Effector memory CD8-positive, alpha-beta T cell (primary cell): ENCODE results near the gene TTK.
"Not testable (repeated sequence)": the region's sequence is repeated elsewhere in the genome, so short reads cannot be mapped to it uniquely, and the experiment has no call there.

Experiments used
- ATAC-seq: fragments of 150-1000 bp; cut with Tn5 transposase; replicated peaks from 2 replicates; pipeline ENCODE4 v1.10.0; 2021; ENCODE audit warnings: mild to moderate bottlenecking, moderate library complexity
- DNase-seq, 3 experiments: peaks; one replicate each; pipeline ENCODE4 v3.0.0; 2021
- H3K27ac Mint-ChIP-seq, 2 donors: one replicate each; pipeline ENCODE4 v1.8.0; 2022; ENCODE audit warnings: mild to moderate bottlenecking in 2 of 2, mixed read lengths in 2 of 2, moderate library complexity in 2 of 2
- H3K27me3 Mint-ChIP-seq, 2 donors: one replicate each; pipeline ENCODE4 v1.8.0; 2022; ENCODE audit warnings: mixed read lengths in 2 of 2
- H3K36me3 Mint-ChIP-seq: one replicate; pipeline ENCODE4 v1.8.0; 2022; ENCODE audit warnings: mild to moderate bottlenecking, moderate library complexity, mixed read lengths; ENCODE audit not compliant: insufficient read depth
- H3K4me1 Mint-ChIP-seq, 2 donors: one replicate each; pipeline ENCODE4 v1.8.0; 2022; ENCODE audit warnings: low read depth in 2 of 2, mixed read lengths in 2 of 2
- H3K4me3 Mint-ChIP-seq, 2 donors: one replicate each; pipeline ENCODE4 v1.8.0; 2022; ENCODE audit warnings: mild to moderate bottlenecking in 2 of 2, mixed read lengths in 2 of 2, moderate library complexity in 2 of 2
- H3K9me3 Mint-ChIP-seq, 2 donors: one replicate each; pipeline ENCODE4 v1.8.0; 2022; ENCODE audit warnings: mixed read lengths in 2 of 2

TTK gene

DNA sequence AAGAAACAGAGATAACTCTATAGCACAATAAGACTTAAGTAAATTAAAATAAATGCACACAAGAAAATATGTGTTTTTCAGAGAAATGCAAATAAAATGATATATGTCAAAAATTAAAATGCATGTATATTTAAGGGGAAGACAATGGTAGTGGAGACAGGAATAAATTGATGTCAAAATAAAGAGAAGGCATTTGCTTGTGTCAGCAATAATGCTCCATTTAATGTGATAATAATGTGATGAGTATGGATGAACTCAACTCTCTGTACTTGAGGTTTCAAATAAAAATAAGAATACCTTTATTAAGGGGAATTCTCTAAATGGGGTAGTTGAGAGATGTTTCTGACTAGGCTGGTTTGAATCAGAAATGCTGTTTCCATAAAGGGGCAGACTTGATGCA is 56.3 kb downstream of the TTK start:
- H3K9me3 Mint-ChIP-seq, result no peaks in the 10 kb centered on the region
- H3K4me3 Mint-ChIP-seq, result no peak overlapping the region
- DNase-seq (no peak), ATAC-seq (no peak)
- peaks cover 4 to 6% of the 10 kb centered on the region in 2 donors for H3K27me3 Mint-ChIP-seq
- H3K27ac Mint-ChIP-seq, result no peak overlapping the region
- H3K36me3 Mint-ChIP-seq, result no peaks in the 10 kb centered on the region
- no peaks in the 10 kb centered on the region for H3K4me1 Mint-ChIP-seq

DNA sequence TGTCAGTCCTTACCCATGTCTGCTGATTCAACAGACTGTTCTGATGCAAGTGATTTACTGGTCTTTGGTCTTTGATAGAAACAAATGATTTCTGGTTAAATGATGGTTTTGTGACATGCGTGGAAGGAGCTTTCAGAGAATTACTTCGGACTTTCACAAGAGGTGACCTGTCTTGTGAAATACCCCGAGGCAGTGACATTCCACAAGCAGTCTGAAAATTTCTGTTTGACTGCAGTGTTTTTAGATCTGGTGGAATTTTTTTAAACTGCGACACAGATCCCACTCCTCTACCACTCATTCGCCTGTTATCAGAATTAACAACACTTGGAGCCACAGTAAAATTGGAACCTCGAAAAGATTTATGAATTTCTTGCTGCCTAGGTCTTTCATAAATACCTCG is 63.7 kb downstream of the TTK start:
- not testable (repeated sequence) for H3K27ac Mint-ChIP-seq, ATAC-seq, H3K4me1 Mint-ChIP-seq, H3K4me3 Mint-ChIP-seq, H3K36me3 Mint-ChIP-seq, H3K9me3 Mint-ChIP-seq, DNase-seq
- H3K27me3 Mint-ChIP-seq, result peaks cover 29 to 40% of the 10 kb centered on the region in 2 donors

GRCh38 chr6:80070431-80070830 is 66.0 kb downstream of the TTK start:
- H3K4me1 Mint-ChIP-seq, ATAC-seq, H3K4me3 Mint-ChIP-seq, DNase-seq, H3K36me3 Mint-ChIP-seq, H3K9me3 Mint-ChIP-seq, H3K27ac Mint-ChIP-seq: not testable (repeated sequence)
- peaks cover 29 to 46% of the 10 kb centered on the region in 2 donors for H3K27me3 Mint-ChIP-seq

GRCh38 chr6:80077067-80077466 is 72.6 kb downstream of the TTK start:
- Mint-ChIP-seq H3K27ac (no peak overlapping the region), H3K4me1 (no peaks in the 10 kb centered on the region), H3K27me3 (peaks cover 0 to 40% of the 10 kb centered on the region in 2 donors), H3K4me3 (no peak overlapping the region), H3K9me3 (no peaks in the 10 kb centered on the region), H3K36me3 (no peaks in the 10 kb centered on the region)
- DNase-seq, result no peak
- no peak for ATAC-seq

DNA sequence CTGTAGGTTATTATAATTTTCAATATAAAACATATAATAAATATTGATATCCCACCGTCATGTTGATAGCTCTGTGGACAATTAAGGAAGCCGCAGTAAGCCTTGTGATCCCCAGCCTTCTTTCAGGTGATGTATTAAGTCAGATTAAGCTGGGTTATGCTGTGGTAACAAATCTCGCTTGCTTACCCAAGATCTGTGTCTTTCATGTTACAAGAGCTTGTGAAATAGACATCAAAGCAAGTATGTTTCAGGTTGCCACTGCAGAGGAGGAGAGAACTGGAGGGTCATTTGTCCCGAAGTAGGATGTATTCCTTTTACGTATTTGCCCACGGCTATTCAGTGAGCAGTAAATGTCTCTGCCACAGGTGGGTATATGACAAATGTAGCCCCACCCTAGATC is 84.2 kb downstream of the TTK start:
- H3K4me1 Mint-ChIP-seq, result no peaks in the 10 kb centered on the region
- H3K36me3 Mint-ChIP-seq, result no peaks in the 10 kb centered on the region
- H3K27me3 Mint-ChIP-seq, result no peaks in the 10 kb centered on the region
- no peak overlapping the region for H3K4me3 Mint-ChIP-seq
- no peaks in the 10 kb centered on the region for H3K9me3 Mint-ChIP-seq
- H3K27ac Mint-ChIP-seq, result no peak overlapping the region
- ATAC-seq (no peak), DNase-seq (no peak)

- Mint-ChIP-seq H3K4me3 (no peak overlapping the region), H3K36me3 (no peaks in the 10 kb centered on the region), H3K27me3 (no peaks in the 10 kb centered on the region), H3K27ac (no peak overlapping the region), H3K9me3 (no peaks in the 10 kb centered on the region), H3K4me1 (no peaks in the 10 kb centered on the region)
- no peak for DNase-seq
- no peak for ATAC-seq
These were observed 87.1 kb downstream of the TTK start for GRCh38 chr6:80091506-80091905.
